ENCODE measurements around the gene PORCN. TPM values are rescaled to one million over a fixed set of nuclear protein-coding genes. Genes with fewer than 3 reads are reported as not detected.

PORCN gene
- total RNA-seq, 1 experiment from 2014 or later = 13.7 TPM

DNA sequence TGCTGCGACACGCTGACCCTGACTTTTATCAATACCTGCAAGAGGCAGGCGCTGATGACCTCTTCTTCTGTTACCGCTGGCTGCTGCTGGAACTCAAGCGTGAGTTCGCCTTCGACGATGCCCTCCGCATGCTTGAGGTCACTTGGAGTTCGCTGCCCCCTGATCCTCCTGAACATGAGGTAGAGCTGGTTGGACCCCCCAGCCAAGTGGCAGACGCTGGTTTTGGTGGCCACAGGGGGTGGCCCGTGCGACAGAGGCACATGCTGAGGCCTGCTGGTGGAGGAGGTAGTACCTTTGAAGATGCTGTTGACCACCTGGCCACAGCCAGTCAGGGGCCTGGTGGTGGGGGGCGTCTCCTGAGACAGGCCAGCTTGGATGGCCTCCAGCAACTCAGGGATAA, 51.3 kb downstream of the PORCN start:
- in situ Hi-C loops (cut with HindIII; ENCODE audit: low pct_unique_long_range_greater_than_20kb, low sequenced_read_pairs) = no loop called here
- DNase-seq (ENCODE audit: low read depth, low spot score) = no peak

DNA sequence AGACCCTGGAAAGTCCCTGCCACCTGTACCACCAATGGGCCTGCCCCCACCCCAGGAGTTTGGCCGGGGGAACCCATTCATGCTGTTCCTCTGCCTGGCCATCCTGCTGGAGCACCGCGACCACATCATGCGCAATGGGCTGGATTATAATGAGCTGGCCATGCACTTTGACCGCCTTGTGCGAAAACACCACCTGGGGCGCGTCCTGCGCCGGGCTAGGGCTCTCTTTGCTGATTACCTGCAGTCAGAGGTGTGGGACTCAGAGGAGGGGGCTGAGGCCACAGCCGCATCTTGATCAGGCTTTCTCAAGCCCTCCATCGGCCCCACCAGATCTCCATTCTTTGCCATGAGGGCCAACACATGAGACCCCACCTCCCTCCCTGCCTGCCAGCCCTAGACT, 51.9 kb downstream of the PORCN start:
- in situ Hi-C loops (cut with HindIII; ENCODE audit: low pct_unique_long_range_greater_than_20kb, low sequenced_read_pairs) = no loop called here

DNA sequence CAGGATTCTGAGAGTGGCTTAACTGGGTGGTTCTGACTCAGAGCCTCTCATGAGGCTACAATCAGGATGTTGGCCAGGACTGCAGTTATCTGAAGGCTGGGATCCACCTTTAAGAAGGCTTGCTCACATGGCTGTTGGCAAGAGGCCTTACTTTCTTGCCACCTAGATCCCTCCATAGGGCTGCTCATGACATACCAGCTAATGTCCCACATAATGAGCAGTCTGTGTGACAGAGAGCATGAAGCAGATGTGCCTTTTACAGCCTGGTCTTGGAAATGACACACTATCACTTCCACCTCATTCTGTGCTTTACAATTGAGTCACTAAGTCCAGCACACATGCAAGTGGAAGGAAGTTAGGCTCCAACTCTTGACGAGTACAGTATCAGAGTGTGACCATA, 61.2 kb downstream of the PORCN start:
- peak; percentile 10 for DNase-seq (ENCODE audit: low read depth, low spot score)
- in situ Hi-C loops (cut with HindIII; ENCODE audit: low pct_unique_long_range_greater_than_20kb, low sequenced_read_pairs) = no loop called here

More for the DNA sequence above, 51.9 kb downstream of the PORCN start:
- no peak for DNase-seq (ENCODE audit: low read depth, low spot score)

Other genes with a start within 250 kb of the PORCN start
- not detected in 2 replicates for gene SSX3, start 152.3 kb upstream of the PORCN start, total RNA-seq (2014; rRNA removed; shearing (Covaris generic))
- gene SSX4, start 125.5 kb upstream of the PORCN start, total RNA-seq (2014; rRNA removed; shearing (Covaris generic)) = 0.42 TPM in 1 of 2 replicates, not detected in the other
- 0.42 TPM in 1 of 2 replicates, not detected in the other for gene SSX4B, start 97.0 kb upstream of the PORCN start, total RNA-seq (2014; rRNA removed; shearing (Covaris generic))
- gene SLC38A5, start 38.7 kb upstream of the PORCN start, total RNA-seq (2014; rRNA removed; shearing (Covaris generic)) = not detected in 2 replicates
- 39.2 and 48.3 TPM in 2 replicates for gene FTSJ1, start 32.8 kb upstream of the PORCN start, total RNA-seq (2014; rRNA removed; shearing (Covaris generic))
- gene EBP, start 12.8 kb downstream of the PORCN start, total RNA-seq (2014; rRNA removed; shearing (Covaris generic)) = 50.2 and 53.6 TPM in 2 replicates
- 3.3 and 4.7 TPM in 2 replicates for gene TBC1D25, start 30.7 kb downstream of the PORCN start, total RNA-seq (2014; rRNA removed; shearing (Covaris generic))
- 220 and 221 TPM in 2 replicates for gene RBM3, start 65.5 kb downstream of the PORCN start, total RNA-seq (2014; rRNA removed; shearing (Covaris generic))
- gene WDR13, start 88.5 kb downstream of the PORCN start, total RNA-seq (2014; rRNA removed; shearing (Covaris generic)) = 46.8 and 50.4 TPM in 2 replicates
- gene WAS, start 174.8 kb downstream of the PORCN start, total RNA-seq (2014; rRNA removed; shearing (Covaris generic)) = 0.42 TPM in 1 of 2 replicates, not detected in the other
- 6.5 and 6.9 TPM in 2 replicates for gene SUV39H1, start 187.7 kb downstream of the PORCN start, total RNA-seq (2014; rRNA removed; shearing (Covaris generic))